ENCODE results near the gene SDSL.

DNA sequence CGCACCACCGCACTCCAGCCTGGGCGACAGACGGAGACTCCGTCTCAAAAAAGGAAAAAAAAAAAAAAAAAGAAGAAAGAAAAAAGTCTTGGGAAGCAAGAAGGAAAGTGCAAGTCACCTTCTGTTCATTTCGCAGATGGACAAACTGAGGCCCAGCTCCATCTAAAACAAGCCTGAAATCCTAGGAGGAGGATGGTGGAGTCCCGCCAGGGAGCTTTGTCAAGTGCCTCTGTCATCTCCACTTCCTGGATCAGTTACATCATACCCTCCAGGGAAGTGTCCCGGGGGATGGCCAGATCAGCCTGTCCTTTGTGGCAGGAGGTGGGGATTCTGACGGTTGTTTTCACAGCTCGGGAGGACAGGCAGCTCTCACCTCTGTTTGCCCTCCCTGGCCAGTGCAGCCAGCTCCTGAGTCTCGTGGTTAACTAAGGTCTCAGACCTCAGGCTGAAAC, 8.7 kb upstream of the SDSL start:
- TF ChIP-seq CTCF (IDR thresholded peaks at IDR 0.05): no peak
- no peak for TF ChIP-seq POLR2A (IDR thresholded peaks at IDR 0.05; ENCODE audit: low read depth)
- TF ChIP-seq EP300 (IDR thresholded peaks at IDR 0.05): no peak
